ENCODE measurements around the gene IFITM1. TPM values are rescaled to one million over a fixed set of nuclear protein-coding genes. Genes with fewer than 3 reads are reported as not detected.

The IFITM1 gene
- polyA plus RNA-seq, 3 donors = 26.0 to 49.5 (median 36.3) TPM

DNA sequence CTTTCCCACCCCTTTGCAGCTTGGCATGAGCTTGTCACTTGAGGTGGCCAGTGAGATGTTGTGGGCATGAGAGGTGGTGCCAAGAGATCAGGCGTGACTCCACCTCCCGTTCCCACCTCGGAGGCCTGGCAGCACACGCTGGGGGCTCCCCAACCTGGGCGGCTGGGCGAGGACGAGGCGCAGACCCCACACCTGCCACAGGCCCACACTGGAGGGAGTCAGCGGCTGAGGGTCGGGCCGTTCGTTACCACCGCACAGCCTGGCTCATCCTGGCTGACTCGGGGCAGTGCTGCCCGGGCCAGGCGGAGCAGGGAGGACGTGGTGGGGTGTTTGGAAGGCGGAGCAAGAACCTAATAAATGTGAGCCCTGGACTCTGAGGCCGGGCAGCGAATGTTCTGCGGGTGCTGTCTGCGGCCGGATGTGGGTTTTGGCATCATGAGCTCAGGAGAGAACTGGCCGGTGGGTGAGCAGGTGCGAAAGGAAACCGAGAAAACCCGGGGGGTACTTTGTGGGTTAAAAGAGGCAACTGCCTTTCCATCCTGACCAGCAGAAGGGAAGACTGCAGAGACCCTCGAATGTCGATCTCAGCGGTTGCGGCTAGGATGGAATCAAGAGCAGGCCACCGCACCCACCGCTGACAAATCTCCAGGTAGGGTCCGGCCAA, 17.0 kb downstream of the IFITM1 start:
- Mint-ChIP-seq H3K36me3 (peaks cover 2 to 3% of the 10 kb centered on the region in 2 donors), H3K27ac (peak overlapping the region in 1 of 7 donors; percentile 66), H3K4me3 (no peak overlapping the region), H3K27me3 (ENCODE audit: low read depth in 3 of 3) (peaks cover 5 to 9% (median 8%) of the 10 kb centered on the region in 3 donors), H3K4me1 (peaks cover 47% of the 10 kb centered on the region), H3K9me3 (peaks cover 15 to 24% (median 21%) of the 10 kb centered on the region in 7 donors)
- Histone ChIP-seq H2AFZ (ENCODE audit: insufficient read depth, low read depth, low read length, poor library complexity, severe bottlenecking) (no peak overlapping the region), H3K9me3 (replicated peaks in 1 of 2; ENCODE audit: control insufficient read depth in 1 of 2, insufficient read depth in 1 of 2, low read length in 2 of 2) (peaks cover 7 to 23% of the 10 kb centered on the region in 2 donors), H4K20me1 (ENCODE audit: insufficient read depth, low read length) (no peaks in the 10 kb centered on the region), H3K4me3 (replicated peaks in 1 of 3; ENCODE audit: low read depth in 2 of 3, low read length in 3 of 3) (no peak overlapping the region), H3K36me3 (replicated peaks in 1 of 2; ENCODE audit: control insufficient read depth in 1 of 2, insufficient read depth in 2 of 2, low read length in 2 of 2) (no peaks in the 10 kb centered on the region), H3K4me1 (ENCODE audit: control insufficient read depth in 1 of 2, insufficient read depth in 2 of 2, low read length in 2 of 2) (peaks cover 30 to 43% of the 10 kb centered on the region in 2 donors), H3K27ac (ENCODE audit: low read depth in 1 of 2, low read length in 2 of 2) (no peak overlapping the region), H3K27me3 (ENCODE audit: control insufficient read depth in 2 of 2, insufficient read depth in 2 of 2, low read length in 2 of 2) (no peaks in the 10 kb centered on the region), H3K4me2 (replicated peaks; ENCODE audit: extremely low read depth, low read length, poor library complexity, severe bottlenecking) (no peak overlapping the region), H3K79me2 (ENCODE audit: insufficient read depth, low read length) (no peaks in the 10 kb centered on the region), H3K9ac (ENCODE audit: insufficient read depth, low read length, poor library complexity, severe bottlenecking) (no peak overlapping the region)
- 77% methylated on average over 30 of the region's 34 CpGs for WGBS (ENCODE audit: insufficient coverage)
- TF ChIP-seq, protein P1, sequence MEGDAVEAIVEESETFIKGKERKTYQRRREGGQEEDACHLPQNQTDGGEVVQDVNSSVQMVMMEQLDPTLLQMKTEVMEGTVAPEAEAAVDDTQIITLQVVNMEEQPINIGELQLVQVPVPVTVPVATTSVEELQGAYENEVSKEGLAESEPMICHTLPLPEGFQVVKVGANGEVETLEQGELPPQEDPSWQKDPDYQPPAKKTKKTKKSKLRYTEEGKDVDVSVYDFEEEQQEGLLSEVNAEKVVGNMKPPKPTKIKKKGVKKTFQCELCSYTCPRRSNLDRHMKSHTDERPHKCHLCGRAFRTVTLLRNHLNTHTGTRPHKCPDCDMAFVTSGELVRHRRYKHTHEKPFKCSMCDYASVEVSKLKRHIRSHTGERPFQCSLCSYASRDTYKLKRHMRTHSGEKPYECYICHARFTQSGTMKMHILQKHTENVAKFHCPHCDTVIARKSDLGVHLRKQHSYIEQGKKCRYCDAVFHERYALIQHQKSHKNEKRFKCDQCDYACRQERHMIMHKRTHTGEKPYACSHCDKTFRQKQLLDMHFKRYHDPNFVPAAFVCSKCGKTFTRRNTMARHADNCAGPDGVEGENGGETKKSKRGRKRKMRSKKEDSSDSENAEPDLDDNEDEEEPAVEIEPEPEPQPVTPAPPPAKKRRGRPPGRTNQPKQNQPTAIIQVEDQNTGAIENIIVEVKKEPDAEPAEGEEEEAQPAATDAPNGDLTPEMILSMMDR (IDR thresholded peaks at IDR 0.05) = no peak
- intact Hi-C loops (cut with micrococcal nuclease) = no loop called here
- DNase-seq = no peak

DNA sequence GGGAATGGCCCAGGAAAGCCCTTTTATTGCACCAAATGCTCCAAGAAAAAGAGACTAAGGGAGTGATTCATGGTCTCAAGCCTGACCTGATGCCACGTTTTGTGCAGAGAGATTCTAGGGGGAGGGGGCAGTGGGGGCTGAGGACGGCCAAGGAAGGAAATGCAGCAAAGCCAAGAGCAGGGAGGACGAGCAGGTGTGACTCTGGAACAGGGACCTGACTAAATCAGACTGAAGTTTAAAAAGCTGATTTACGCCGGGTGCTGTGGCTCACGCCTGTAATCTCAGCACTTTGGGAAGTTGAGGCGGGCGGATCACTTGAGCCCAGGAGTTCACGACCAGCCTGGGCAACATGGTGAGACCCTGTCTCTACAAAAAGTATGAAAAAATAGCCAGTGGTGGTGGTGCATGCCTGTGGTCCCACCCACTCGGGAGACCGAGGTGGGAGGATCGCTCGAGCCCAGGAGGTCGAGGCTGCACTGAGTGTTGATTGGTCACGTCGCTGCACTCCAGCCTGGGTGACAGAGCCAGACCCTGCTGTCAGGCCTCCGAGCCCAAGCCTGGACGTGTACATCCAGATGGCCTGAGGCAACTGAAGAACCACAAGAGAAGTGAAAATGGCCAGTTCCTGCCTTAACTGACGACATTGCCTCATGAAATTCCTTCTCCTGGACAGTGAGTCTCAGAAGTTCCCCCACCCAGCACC, 17.7 kb downstream of the IFITM1 start:
- Mint-ChIP-seq H3K4me1 (peaks cover 47% of the 10 kb centered on the region), H3K36me3 (peaks cover 2 to 3% of the 10 kb centered on the region in 2 donors), H3K27ac (no peak overlapping the region), H3K9me3 (peaks cover 15 to 24% (median 21%) of the 10 kb centered on the region in 7 donors), H3K4me3 (no peak overlapping the region), H3K27me3 (ENCODE audit: low read depth in 3 of 3) (peaks cover 5 to 9% (median 8%) of the 10 kb centered on the region in 3 donors)
- Histone ChIP-seq H3K9ac (ENCODE audit: insufficient read depth, low read length, poor library complexity, severe bottlenecking) (no peak overlapping the region), H3K4me1 (ENCODE audit: control insufficient read depth in 1 of 2, insufficient read depth in 2 of 2, low read length in 2 of 2) (peaks cover 30 to 43% of the 10 kb centered on the region in 2 donors), H3K4me3 (replicated peaks in 1 of 3; ENCODE audit: low read depth in 2 of 3, low read length in 3 of 3) (no peak overlapping the region), H3K27ac (ENCODE audit: low read depth in 1 of 2, low read length in 2 of 2) (no peak overlapping the region), H2AFZ (ENCODE audit: insufficient read depth, low read depth, low read length, poor library complexity, severe bottlenecking) (no peak overlapping the region), H3K9me3 (replicated peaks in 1 of 2; ENCODE audit: control insufficient read depth in 1 of 2, insufficient read depth in 1 of 2, low read length in 2 of 2) (peaks cover 7 to 23% of the 10 kb centered on the region in 2 donors), H3K36me3 (replicated peaks in 1 of 2; ENCODE audit: control insufficient read depth in 1 of 2, insufficient read depth in 2 of 2, low read length in 2 of 2) (no peaks in the 10 kb centered on the region), H3K27me3 (ENCODE audit: control insufficient read depth in 2 of 2, insufficient read depth in 2 of 2, low read length in 2 of 2) (no peaks in the 10 kb centered on the region), H3K4me2 (replicated peaks; ENCODE audit: extremely low read depth, low read length, poor library complexity, severe bottlenecking) (no peak overlapping the region), H4K20me1 (ENCODE audit: insufficient read depth, low read length) (no peaks in the 10 kb centered on the region), H3K79me2 (ENCODE audit: insufficient read depth, low read length) (no peaks in the 10 kb centered on the region)
- DNase-seq = no peak
- TF ChIP-seq, protein P1 (IDR thresholded peaks at IDR 0.05) = no peak
- WGBS (ENCODE audit: insufficient coverage) = 64% methylated on average over 17 of the region's 19 CpGs
- intact Hi-C loops (cut with micrococcal nuclease) = no loop called here
